NT2/D1 (cell line): ENCODE data around the gene AGPS.

ENCODE experiments used
- SUZ12 ChIP-seq: IDR thresholded peaks from 2 replicates; pipeline ENCODE4 v1.6.1; 2011; ENCODE audit not compliant: insufficient read length, insufficient read depth; ENCODE audit errors: extremely low read depth
- YY1 ChIP-seq: IDR thresholded peaks from 2 replicates; pipeline ENCODE4 v1.6.1; 2011; ENCODE audit not compliant: insufficient read length, insufficient read depth
- ZNF274 ChIP-seq: IDR thresholded peaks from 2 replicates; pipeline ENCODE4 v1.6.1; 2011; ENCODE audit warnings: mild to moderate bottlenecking, low read depth, low read length

- TF ChIP-seq YY1 (no peak), ZNF274 (no peak), SUZ12 (no peak)
Measured at GRCh38 chr2:177568390-177568789, 175.8 kb downstream of the AGPS start.
